ENCODE measurements around the gene LHB. TPM values are rescaled to one million over a fixed set of nuclear protein-coding genes. Genes with fewer than 3 reads are reported as not detected.

The LHB gene
- total RNA-seq, 2 experiments from 2014 or later, result not detected

DNA sequence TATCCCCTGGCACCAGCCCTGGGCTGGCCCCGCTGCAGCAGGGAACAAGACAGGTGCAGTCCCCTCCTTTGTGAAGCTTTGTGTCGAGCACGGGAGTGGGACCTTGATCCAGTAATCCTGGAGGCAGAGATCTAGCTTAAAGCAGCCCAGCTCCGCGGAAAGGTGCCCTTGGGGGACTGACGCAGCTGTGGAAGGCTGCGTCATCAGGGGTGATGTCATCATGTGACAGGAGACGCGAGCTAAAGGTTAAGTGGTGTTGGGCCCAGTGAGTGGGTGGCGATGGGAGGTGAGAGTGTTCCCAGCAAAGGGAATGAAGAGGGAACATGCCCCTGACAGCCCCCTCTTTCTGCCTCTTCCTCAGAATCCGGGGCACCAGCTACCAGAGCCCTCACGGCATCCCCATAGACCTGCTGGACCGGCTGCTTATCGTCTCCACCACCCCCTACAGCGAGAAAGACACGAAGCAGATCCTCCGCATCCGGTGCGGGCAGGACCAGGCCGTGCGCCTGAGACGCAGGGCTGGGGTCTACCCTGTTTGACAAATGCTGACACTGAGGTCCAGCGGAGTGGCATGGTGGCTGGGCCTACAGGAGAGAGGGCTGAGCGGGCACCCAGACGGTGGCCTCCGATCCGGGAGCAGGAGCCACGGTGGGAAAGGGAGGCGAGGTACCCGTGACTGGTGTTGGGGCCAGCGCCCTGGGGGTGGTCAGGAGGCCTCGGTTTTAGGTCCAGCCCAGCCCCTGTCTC lies 2.6 kb downstream of the LHB start:
- peaks cover 13% of the 10 kb centered on the region for H3K4me1 Mint-ChIP-seq
- H3K9me3 Mint-ChIP-seq, result no peaks in the 10 kb centered on the region
- no peak overlapping the region for H3K27ac Mint-ChIP-seq
- DNase-seq (no peak), ATAC-seq (ENCODE audit: low read depth) (no peak)
- peaks cover 5% of the 10 kb centered on the region for H3K27me3 Mint-ChIP-seq
- peaks cover 3% of the 10 kb centered on the region for H3K36me3 Mint-ChIP-seq
- POLR2A ChIA-PET, result interaction anchor here (0.5 kb wide), 1 partner anchor 436 kb away, joined by 3 read pairs; no protein-coding TSS in a partner anchor
- no peak overlapping the region for H3K4me3 Mint-ChIP-seq

DNA sequence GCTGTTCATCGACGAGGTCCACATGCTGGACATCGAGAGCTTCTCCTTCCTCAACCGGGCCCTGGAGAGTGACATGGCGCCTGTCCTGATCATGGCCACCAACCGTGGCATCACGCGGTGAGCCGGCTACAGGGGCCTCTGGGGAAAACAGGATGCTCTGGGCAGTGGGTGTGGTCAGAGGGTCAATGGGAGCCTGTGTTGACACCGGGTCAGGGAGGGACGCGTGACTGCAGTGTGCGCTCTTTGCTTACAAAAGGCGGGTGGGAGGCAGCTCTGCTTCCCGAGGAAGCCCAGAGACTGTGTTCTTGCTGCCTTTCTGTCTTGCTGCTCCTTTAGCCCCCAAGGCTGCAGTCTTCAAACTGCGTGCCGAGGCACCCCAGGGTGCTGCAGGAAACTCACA lies 5.7 kb downstream of the LHB start:
- H3K9me3 Mint-ChIP-seq, result no peaks in the 10 kb centered on the region
- no peak overlapping the region for H3K4me3 Mint-ChIP-seq
- H3K36me3 Mint-ChIP-seq, result peaks cover 3% of the 10 kb centered on the region
- DNase-seq, result no peak
- no peaks in the 10 kb centered on the region for H3K4me1 Mint-ChIP-seq
- POLR2A ChIA-PET, result no interaction called here
- no peak overlapping the region for H3K27ac Mint-ChIP-seq
- no peaks in the 10 kb centered on the region for H3K27me3 Mint-ChIP-seq
- ATAC-seq (ENCODE audit: low read depth), result no peak

DNA sequence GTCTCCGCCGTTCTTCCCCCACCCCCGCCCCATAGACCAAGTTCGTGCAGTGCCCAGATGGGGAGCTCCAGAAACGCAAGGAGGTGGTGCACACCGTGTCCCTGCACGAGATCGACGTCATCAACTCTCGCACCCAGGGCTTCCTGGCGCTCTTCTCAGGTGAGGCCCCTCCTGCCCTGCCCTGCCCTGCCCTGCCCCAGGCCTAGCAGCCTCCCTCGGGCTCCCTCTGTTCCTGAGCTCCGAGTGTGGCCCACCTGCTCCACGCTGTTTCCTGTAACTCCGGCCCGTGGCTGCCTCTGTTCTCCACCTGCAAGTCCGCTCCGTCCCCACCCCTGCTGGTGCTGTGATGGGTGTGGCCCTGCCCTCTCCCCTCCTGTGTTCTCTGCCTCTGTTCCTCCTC lies 6.4 kb downstream of the LHB start:
- DNase-seq (no peak), ATAC-seq (ENCODE audit: low read depth) (no peak)
- Mint-ChIP-seq H3K27ac (no peak overlapping the region), H3K4me1 (no peaks in the 10 kb centered on the region), H3K4me3 (no peak overlapping the region), H3K27me3 (no peaks in the 10 kb centered on the region), H3K36me3 (peaks cover 3% of the 10 kb centered on the region), H3K9me3 (no peaks in the 10 kb centered on the region)
- POLR2A ChIA-PET, result interaction anchor here (0.6 kb wide), 1 partner anchor 806 kb away, joined by 3 read pairs; no protein-coding TSS in a partner anchor

DNA sequence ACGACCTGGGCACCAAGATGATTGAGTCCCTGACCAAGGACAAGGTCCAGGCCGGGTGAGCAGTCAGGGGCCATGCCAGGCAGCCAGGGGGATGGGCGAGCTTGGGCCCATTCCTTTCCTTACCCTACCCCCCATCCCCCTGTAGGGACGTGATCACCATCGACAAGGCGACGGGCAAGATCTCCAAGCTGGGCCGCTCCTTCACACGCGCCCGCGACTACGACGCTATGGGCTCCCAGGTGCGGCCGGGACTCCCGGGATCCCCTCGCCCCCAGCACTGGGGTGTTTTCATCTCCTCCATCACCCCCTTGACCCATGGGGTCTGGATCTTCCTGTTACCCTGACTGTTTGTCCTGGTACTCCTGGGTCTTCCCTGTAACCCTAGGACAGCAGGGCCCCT lies 7.1 kb downstream of the LHB start:
- Mint-ChIP-seq H3K4me1 (no peaks in the 10 kb centered on the region), H3K27ac (no peak overlapping the region), H3K9me3 (no peaks in the 10 kb centered on the region), H3K4me3 (no peak overlapping the region), H3K36me3 (peaks cover 4% of the 10 kb centered on the region), H3K27me3 (no peaks in the 10 kb centered on the region)
- DNase-seq (no peak), ATAC-seq (ENCODE audit: low read depth) (no peak)
- POLR2A ChIA-PET, result no interaction called here

DNA sequence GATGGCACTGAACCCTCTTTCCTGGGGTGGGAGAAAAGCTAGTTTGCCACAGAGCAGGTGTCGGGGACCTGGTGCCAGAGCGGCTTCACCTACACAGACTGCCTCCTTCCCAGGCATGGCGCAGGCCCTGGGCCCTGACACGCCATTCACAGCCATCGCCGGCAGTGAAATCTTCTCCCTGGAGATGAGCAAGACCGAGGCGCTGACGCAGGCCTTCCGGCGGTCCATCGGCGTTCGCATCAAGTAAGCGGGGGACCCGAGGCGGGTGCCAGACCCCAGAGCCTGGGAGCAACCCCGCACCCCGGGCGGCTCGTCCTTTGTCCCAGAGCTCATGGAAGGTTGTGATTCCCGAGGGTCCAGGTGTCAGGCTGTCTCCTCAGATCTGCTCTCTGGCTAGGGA lies 10.0 kb downstream of the LHB start:
- ATAC-seq (ENCODE audit: low read depth), result no peak
- Mint-ChIP-seq H3K9me3 (no peaks in the 10 kb centered on the region), H3K27me3 (no peaks in the 10 kb centered on the region), H3K36me3 (peaks cover 4% of the 10 kb centered on the region), H3K4me1 (no peaks in the 10 kb centered on the region), H3K27ac (no peak overlapping the region), H3K4me3 (no peak overlapping the region)
- no peak for DNase-seq
- POLR2A ChIA-PET, result interaction anchor here (1.1 kb wide), 1 partner anchor 13 kb away, joined by 7 read pairs; the partner anchor contains the start of gene RUVBL2

DNA sequence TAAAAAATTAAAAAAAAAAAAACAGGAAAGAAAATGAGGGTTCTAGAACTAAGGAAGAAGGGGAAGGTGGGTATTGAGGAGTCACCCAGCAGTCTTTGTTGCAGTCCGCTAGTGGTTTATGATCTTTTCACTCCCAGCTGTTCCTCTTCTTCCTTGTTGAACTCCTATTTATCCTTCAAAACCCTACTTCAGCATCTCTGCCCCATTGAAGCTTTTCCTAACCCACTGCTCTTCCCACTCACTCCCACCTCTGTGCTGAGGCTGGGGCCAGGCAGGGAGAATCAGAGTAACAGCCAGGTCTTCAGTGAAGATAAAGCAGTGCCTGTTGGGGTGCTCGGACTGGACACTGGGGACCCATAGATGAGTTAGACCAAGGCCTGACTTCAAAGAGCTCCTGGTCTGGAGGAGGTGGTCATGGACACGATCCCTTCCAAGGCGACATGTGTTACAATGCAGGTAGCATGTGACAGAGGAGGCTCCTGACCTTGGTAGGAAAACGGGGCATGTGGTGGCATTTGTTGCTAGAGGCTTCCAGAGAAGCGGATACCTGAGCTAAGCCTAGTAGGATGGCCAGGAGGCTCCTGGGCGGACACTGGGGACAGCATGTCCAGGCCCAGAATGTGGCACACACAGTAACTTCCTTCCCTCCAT lies 11.8 kb downstream of the LHB start:
- Mint-ChIP-seq H3K27me3 (no peaks in the 10 kb centered on the region), H3K4me3 (no peak overlapping the region), H3K36me3 (peaks cover 1% of the 10 kb centered on the region), H3K9me3 (no peaks in the 10 kb centered on the region), H3K27ac (no peak overlapping the region), H3K4me1 (no peaks in the 10 kb centered on the region)
- ATAC-seq (ENCODE audit: low read depth) (no peak), DNase-seq (no peak)
- POLR2A ChIA-PET, result interaction anchor here (0.8 to 1.5 kb wide), 2 partner anchors 11 to 83 kb away, joined by 3 to 5 read pairs; partner anchors contain the start of gene RUVBL2

DNA sequence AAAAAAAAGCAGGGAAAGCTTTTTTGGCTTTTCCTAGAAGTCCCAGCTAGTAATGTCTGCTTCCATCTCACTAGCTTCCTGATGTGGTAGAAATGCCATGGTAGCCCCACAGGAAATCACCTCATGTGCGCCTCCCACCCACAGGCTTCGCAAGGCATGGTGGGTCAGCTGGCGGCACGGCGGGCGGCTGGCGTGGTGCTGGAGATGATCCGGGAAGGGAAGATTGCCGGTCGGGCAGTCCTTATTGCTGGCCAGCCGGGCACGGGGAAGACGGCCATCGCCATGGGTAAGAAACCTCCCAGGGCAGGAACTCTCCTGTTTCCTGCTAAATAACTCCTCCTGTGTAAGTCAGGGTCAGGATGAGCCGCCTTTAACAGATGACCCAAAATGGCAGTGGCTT lies 12.8 kb downstream of the LHB start:
- H3K4me1 Mint-ChIP-seq, result peaks cover 7% of the 10 kb centered on the region
- no peak for ATAC-seq (ENCODE audit: low read depth)
- no peak overlapping the region for H3K27ac Mint-ChIP-seq
- DNase-seq, result no peak
- no peaks in the 10 kb centered on the region for H3K27me3 Mint-ChIP-seq
- POLR2A ChIA-PET, result interaction anchor here (0.6 to 1.5 kb wide), 2 partner anchors 10 to 403 kb away, joined by 3 to 5 read pairs; partner anchors contain the start of gene RUVBL2
- peaks cover 1% of the 10 kb centered on the region for H3K36me3 Mint-ChIP-seq
- H3K4me3 Mint-ChIP-seq, result no peak overlapping the region
- H3K9me3 Mint-ChIP-seq, result no peaks in the 10 kb centered on the region

DNA sequence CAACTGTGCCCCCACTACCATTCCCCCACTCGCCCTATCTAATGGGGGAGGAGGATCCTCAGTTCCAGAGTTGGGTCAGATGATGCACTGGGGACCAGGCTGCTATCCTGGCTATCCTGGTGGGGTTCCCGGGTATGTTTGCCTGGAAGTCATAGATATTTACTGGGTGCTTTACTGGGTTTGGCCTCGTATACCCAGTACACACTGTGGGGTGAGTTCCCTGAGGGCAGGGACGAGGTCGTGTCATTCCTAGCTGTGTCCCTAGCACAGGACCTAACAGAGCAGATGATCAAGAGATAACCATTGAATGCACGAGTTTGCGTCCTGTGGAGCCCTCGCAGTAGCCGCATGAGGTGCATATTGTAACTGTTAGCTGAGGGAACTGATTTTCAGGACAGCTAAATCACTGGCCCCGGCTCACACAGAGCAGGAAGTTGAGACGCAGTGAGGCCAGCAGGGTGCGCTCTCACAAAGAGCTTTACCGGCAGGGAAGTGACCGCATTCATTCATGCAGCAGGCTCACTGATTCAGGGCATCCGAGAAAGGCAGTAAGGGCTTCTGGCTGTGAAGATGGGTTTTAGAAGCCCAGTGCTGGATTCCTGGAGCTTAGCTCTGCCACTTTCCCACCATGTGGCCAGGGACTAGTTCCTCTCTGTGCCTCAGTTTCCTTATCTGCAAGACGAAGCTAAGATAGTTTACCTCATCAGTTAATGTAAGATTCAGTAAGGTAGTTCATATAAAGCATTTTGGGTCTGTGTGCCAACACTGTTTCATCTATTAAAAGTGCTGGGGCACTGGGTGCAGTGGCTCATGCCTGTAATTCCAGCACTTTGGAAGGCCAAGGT lies 17.2 kb downstream of the LHB start:
- DNase-seq (peak; percentile 71), ATAC-seq (ENCODE audit: low read depth) (peak; percentile 83)
- H3K4me1 Mint-ChIP-seq, result peaks cover 19% of the 10 kb centered on the region
- POLR2A ChIA-PET, result no interaction called here
- no peaks in the 10 kb centered on the region for H3K36me3 Mint-ChIP-seq
- H3K27me3 Mint-ChIP-seq, result no peaks in the 10 kb centered on the region
- H3K27ac Mint-ChIP-seq, result no peak overlapping the region
- H3K4me3 Mint-ChIP-seq, result no peak overlapping the region
- no peaks in the 10 kb centered on the region for H3K9me3 Mint-ChIP-seq

DNA sequence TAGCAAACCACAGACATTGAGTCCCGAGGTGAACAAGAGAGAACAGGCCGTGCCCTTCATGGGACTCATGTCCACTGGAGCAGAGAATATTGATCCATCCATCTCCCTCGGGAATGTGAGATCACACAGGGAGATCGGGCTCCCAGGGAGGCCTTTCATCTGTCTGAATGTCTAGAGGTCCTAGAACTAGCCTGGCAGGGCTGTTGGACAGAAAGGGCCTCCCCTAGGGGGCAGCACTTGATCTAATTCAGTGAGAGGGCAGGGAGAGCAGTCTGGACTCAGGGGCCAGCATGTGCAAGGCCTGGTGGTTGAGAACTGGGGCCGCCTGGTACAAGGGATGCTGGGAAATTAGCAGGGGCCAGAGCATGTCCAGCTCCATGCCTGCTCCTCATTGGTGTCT lies 18.9 kb downstream of the LHB start:
- POLR2A ChIA-PET, result interaction anchor here (0.9 kb wide), 1 partner anchor 97 kb away, joined by 3 read pairs; no protein-coding TSS in a partner anchor

DNA sequence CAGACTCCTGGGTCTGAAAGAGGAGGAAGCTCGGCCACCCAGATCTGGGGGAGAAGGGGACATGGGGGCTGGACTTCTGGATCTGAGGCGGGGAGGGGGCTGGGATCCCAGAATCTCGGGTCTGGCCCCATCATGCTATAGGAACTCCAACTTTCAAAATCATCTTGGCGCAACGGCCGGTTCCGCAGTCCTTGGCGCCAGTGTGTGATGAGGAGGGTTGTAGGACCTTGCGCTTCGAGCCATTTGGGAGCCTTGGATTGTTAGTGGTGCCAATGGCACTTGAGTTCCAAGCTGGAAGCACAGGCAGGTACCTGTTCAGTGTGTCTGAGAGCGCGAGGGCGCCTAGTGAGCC lies 22.9 kb downstream of the LHB start:
- ATAC-seq (ENCODE audit: low read depth) (no peak), DNase-seq (no peak)
- H3K4me1 Mint-ChIP-seq, result peaks cover 26% of the 10 kb centered on the region
- peaks cover 7% of the 10 kb centered on the region for H3K36me3 Mint-ChIP-seq
- H3K27me3 Mint-ChIP-seq, result no peaks in the 10 kb centered on the region
- H3K4me3 Mint-ChIP-seq, result peak overlapping the region; percentile 92
- H3K27ac Mint-ChIP-seq, result peak overlapping the region; percentile 98
- no peaks in the 10 kb centered on the region for H3K9me3 Mint-ChIP-seq
- POLR2A ChIA-PET, result interaction anchor here (0.6 to 2.8 kb wide), 19 partner anchors 10 to 375 kb away, joined by 3 to 21 read pairs (median 6); partner anchors contain the start of genes BAX, BCAT2, CD37 and FTL

More for the DNA sequence above, 18.9 kb downstream of the LHB start:
- peaks cover 2% of the 10 kb centered on the region for H3K36me3 Mint-ChIP-seq
- no peak for ATAC-seq (ENCODE audit: low read depth)
- no peaks in the 10 kb centered on the region for H3K9me3 Mint-ChIP-seq
- peak; percentile 64 for DNase-seq
- H3K27ac Mint-ChIP-seq, result no peak overlapping the region
- H3K4me3 Mint-ChIP-seq, result no peak overlapping the region
- no peaks in the 10 kb centered on the region for H3K27me3 Mint-ChIP-seq
- H3K4me1 Mint-ChIP-seq, result peaks cover 24% of the 10 kb centered on the region

DNA sequence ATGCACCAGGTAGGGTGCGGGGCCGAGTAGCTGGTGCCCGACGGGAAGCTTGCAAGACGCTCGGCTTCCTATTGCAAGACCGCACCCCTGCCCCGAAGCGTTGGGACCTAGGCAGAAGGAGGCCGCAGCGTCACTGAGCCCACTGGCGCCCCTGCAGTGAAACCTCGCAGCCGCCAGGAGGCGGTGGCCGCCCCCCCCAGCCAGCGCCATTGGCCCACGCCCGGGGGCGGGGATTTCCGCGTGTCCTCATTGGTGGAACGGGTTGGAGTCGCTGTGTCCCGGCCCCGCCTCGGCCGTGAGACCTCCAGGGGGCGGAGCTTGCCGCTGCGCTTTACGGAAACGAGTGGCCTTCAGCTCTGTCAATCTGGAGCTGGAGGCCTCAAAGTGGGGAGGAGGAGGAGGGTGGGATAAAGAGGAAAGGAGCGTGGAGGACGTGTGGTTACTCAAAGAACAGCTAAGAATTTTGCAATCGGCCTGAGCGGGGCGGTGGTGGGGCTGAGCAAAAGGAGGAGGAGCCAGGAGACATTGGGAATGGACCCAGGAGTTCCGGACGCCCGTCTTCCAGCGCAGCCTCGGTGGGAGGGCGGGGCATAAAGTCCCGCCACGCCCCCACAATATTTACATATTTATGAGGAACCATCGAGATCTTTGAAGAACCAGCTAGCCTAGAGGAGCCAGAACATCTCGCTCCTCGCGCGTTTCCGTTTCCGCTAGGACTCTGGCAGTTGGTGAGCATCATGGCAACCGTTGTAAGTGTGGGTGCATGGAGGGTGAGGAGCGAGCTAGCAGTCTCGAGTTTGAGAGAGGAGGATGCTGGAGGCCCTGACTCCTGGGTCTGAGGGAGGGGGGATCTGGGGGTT lies 23.5 kb downstream of the LHB start, which contains the start of the genes GYS1 and RUVBL2:
GYS1 (minus strand) TSS at position 135 of the 860 bp plus-strand sequence. CDS start 197 bp downstream, outside the sequence.
RUVBL2 (plus strand) TSS at position 713 of the 860 bp plus-strand sequence; CDS start at position 738, 25 bp downstream.
- POLR2A ChIA-PET, result interaction anchor here (0.6 to 2.8 kb wide), 27 partner anchors 10 to 647 kb away, joined by 3 to 21 read pairs (median 5); partner anchors contain the start of genes BAX, BCAT2, CA11 and CD37
- Mint-ChIP-seq H3K36me3 (peaks cover 12% of the 10 kb centered on the region), H3K4me1 (peaks cover 27% of the 10 kb centered on the region), H3K9me3 (no peaks in the 10 kb centered on the region), H3K27me3 (no peaks in the 10 kb centered on the region), H3K4me3 (peak within 1 kb of the TSS; percentile 92), H3K27ac (peak within 1 kb of the TSS; percentile 98)
- peak; percentile 99 for DNase-seq
- ATAC-seq (ENCODE audit: low read depth), result peak; percentile 90

DNA sequence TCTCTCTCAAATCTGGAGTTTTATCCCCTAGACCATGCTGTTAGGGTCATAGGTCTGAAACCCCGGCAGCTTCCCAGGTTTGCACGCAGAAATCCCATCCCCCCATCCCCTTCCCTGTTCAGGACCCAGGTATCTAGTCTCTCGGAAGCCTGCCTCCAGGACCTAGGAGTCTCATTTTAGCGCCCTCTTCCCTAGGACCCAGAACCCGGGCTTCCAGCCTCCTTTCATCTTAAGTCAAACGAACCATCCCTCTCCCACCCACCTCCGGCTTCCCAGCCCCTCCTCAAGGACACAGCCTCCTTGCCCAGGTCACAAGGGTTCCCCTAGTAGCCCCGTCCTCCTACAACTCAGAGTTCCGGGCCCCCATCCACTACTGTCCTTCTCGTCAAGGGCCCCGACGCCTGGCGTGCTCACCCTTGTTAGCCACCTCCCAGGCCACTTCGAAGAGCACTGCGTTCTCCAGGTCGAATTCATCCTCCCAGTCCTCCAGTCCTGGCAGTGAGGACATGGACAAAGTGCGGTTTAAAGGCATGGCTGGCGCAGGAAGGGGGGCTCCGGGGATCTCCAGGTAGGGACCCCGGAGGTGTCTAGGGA lies 24.2 kb downstream of the LHB start:
- Mint-ChIP-seq H3K36me3 (peaks cover 15% of the 10 kb centered on the region), H3K4me1 (peaks cover 28% of the 10 kb centered on the region), H3K27ac (peak overlapping the region; percentile 98), H3K27me3 (no peaks in the 10 kb centered on the region), H3K4me3 (peak overlapping the region; percentile 92), H3K9me3 (no peaks in the 10 kb centered on the region)
- no peak for DNase-seq
- no peak for ATAC-seq (ENCODE audit: low read depth)
- POLR2A ChIA-PET, result interaction anchor here (0.6 to 2.8 kb wide), 18 partner anchors 8 to 648 kb away, joined by 3 to 21 read pairs (median 6); partner anchors contain the start of genes CD37, FTL, NUCB1 and PPP1R15A

Data from activated naive CD8-positive, alpha-beta T cell treated with anti-CD3 and anti-CD28 coated beads, Interleukin-2, amount 10 ng/mL, durations not matched to agents 7 days and 5 days (primary cell).